ENCODE data around the gene ARHGEF10L. TPM values are rescaled to one million over a fixed set of nuclear protein-coding genes. Genes with fewer than 3 reads are reported as not detected.
"Not testable (repeated sequence)": the region's sequence is repeated elsewhere in the genome, so short reads cannot be mapped to it uniquely, and the experiment has no call there.

ARHGEF10L gene
- total RNA-seq (under 1 TPM; 0.47 to 0.78 TPM), polyA plus RNA-seq (not detected)

- H3K4me3 ChIP-seq (ENCODE audit: low read length in 2 of 2): no peak within 1 kb of the TSS
- POLR2A ChIA-PET (ENCODE audit: partially characterized antibody): no interaction called here
- H3K36me3 Mint-ChIP-seq: no peaks in the 10 kb centered on the region
Measured at GRCh38 chr1:17539477-17540254, at the start of gene ARHGEF10L. ARHGEF10L (plus strand) TSS chr1:17539698; CDS start chr1:17580596, 40,898 bp downstream.

GRCh38 chr1:17489768-17490417 is 49.6 kb upstream of the ARHGEF10L start:
- not testable (repeated sequence) for H3K9me3 Mint-ChIP-seq

More at GRCh38 chr1:17539477-17540254, at the start of gene ARHGEF10L:
- H3K27me3 Mint-ChIP-seq: peaks cover 30 to 40% of the 10 kb centered on the region in 2 donors
- intact Hi-C loops (cut with micrococcal nuclease): no loop called here
- H3K9me3 ChIP-seq (ENCODE audit: control insufficient read depth in 1 of 2, low read length in 2 of 2): no peaks in the 10 kb centered on the region
- no peaks in the 10 kb centered on the region for H3K4me1 ChIP-seq (ENCODE audit: insufficient read depth, low read length)
- H3K4me3 Mint-ChIP-seq: peak within 1 kb of the TSS in 6 of 8 donors; percentile 9 to 70 (median 54)
- H3K27ac Mint-ChIP-seq: no peak within 1 kb of the TSS
- H3K27me3 ChIP-seq (ENCODE audit: insufficient read depth, low read length): peaks cover 13% of the 10 kb centered on the region
- peaks cover 0 to 7% (median 1%) of the 10 kb centered on the region in 4 donors for H3K4me1 Mint-ChIP-seq
- no peak within 1 kb of the TSS for H3K27ac ChIP-seq (ENCODE audit: low read depth, low read length)
- CTCF ChIA-PET (ENCODE audit: partially characterized antibody): no interaction called here
- H3K36me3 ChIP-seq (ENCODE audit: insufficient read depth, low read length): no peaks in the 10 kb centered on the region
- peaks cover 0 to 3% (median 0%) of the 10 kb centered on the region in 8 donors for H3K9me3 Mint-ChIP-seq
- no peak for DNase-seq

GRCh38 chr1:17490667-17491066 is 48.8 kb upstream of the ARHGEF10L start:
- H3K4me1 Mint-ChIP-seq; H3K9me3 ChIP-seq (ENCODE audit: control insufficient read depth in 1 of 2, low read length in 2 of 2); H3K4me3 Mint-ChIP-seq; H3K9me3 Mint-ChIP-seq; POLR2A ChIA-PET (ENCODE audit: partially characterized antibody); H3K27me3 ChIP-seq (ENCODE audit: insufficient read depth, low read length); H3K4me3 ChIP-seq (ENCODE audit: low read length in 2 of 2); H3K36me3 ChIP-seq (ENCODE audit: insufficient read depth, low read length); H3K36me3 Mint-ChIP-seq; H3K4me1 ChIP-seq (ENCODE audit: insufficient read depth, low read length); H3K27ac Mint-ChIP-seq; H3K27me3 Mint-ChIP-seq; H3K27ac ChIP-seq (ENCODE audit: low read depth, low read length); DNase-seq: not testable (repeated sequence)
- CTCF ChIA-PET (ENCODE audit: partially characterized antibody): interaction anchor here (1.9 kb wide), 1 partner anchor 15 kb away, joined by 6 read pairs; no protein-coding TSS in a partner anchor
- intact Hi-C loops (cut with micrococcal nuclease): loop anchor here (5.0 kb wide), 1 partner anchor 68 kb away; no protein-coding TSS in a partner anchor

More at GRCh38 chr1:17489768-17490417, 49.6 kb upstream of the ARHGEF10L start:
- H3K36me3 Mint-ChIP-seq; H3K4me3 Mint-ChIP-seq; H3K4me3 ChIP-seq (ENCODE audit: low read length in 2 of 2); H3K27me3 ChIP-seq (ENCODE audit: insufficient read depth, low read length); CTCF ChIA-PET (ENCODE audit: partially characterized antibody); H3K9me3 ChIP-seq (ENCODE audit: control insufficient read depth in 1 of 2, low read length in 2 of 2); DNase-seq; H3K27ac ChIP-seq (ENCODE audit: low read depth, low read length); H3K36me3 ChIP-seq (ENCODE audit: insufficient read depth, low read length); H3K4me1 Mint-ChIP-seq; POLR2A ChIA-PET (ENCODE audit: partially characterized antibody); H3K27me3 Mint-ChIP-seq; H3K4me1 ChIP-seq (ENCODE audit: insufficient read depth, low read length); H3K27ac Mint-ChIP-seq: not testable (repeated sequence)
- intact Hi-C loops (cut with micrococcal nuclease): loop anchor here (5.0 kb wide), 1 partner anchor 68 kb away; no protein-coding TSS in a partner anchor

GRCh38 chr1:17494114-17494729 is 45.3 kb upstream of the ARHGEF10L start:
- H3K27me3 Mint-ChIP-seq: peaks cover 3 to 12% of the 10 kb centered on the region in 2 donors
- POLR2A ChIA-PET (ENCODE audit: partially characterized antibody): interaction anchor here (0.6 kb wide), 1 partner anchor 476 kb away, joined by 3 read pairs; no protein-coding TSS in a partner anchor
- CTCF ChIA-PET (ENCODE audit: partially characterized antibody): interaction anchor here (0.9 to 1.3 kb wide), 5 partner anchors 10 to 1081 kb away, joined by 3 to 7 read pairs (median 4); no protein-coding TSS in a partner anchor

GRCh38 chr1:17496419-17496818 is 43.1 kb upstream of the ARHGEF10L start:
- H3K4me1 ChIP-seq (ENCODE audit: insufficient read depth, low read length): no peaks in the 10 kb centered on the region

More at GRCh38 chr1:17494114-17494729, 45.3 kb upstream of the ARHGEF10L start:
- H3K27me3 ChIP-seq (ENCODE audit: insufficient read depth, low read length): no peaks in the 10 kb centered on the region
- no peak overlapping the region for H3K27ac ChIP-seq (ENCODE audit: low read depth, low read length)
- no peak overlapping the region for H3K4me3 ChIP-seq (ENCODE audit: low read length in 2 of 2)
- Mint-ChIP-seq H3K4me1 (peaks cover 0 to 3% (median 0%) of the 10 kb centered on the region in 4 donors), H3K4me3 (no peak overlapping the region), H3K27ac (no peak overlapping the region), H3K36me3 (no peaks in the 10 kb centered on the region), H3K9me3 (peaks cover 0 to 8% (median 0%) of the 10 kb centered on the region in 8 donors)
- H3K36me3 ChIP-seq (ENCODE audit: insufficient read depth, low read length): no peaks in the 10 kb centered on the region
- no peaks in the 10 kb centered on the region for H3K4me1 ChIP-seq (ENCODE audit: insufficient read depth, low read length)
- peak; percentile 32 to 53 (median 37) for DNase-seq
- H3K9me3 ChIP-seq (ENCODE audit: control insufficient read depth in 1 of 2, low read length in 2 of 2): no peaks in the 10 kb centered on the region
- intact Hi-C loops (cut with micrococcal nuclease): loop anchor here (5.0 kb wide), 1 partner anchor 72 kb away; no protein-coding TSS in a partner anchor

GRCh38 chr1:17498214-17498613 is 41.3 kb upstream of the ARHGEF10L start:
- CTCF ChIA-PET (ENCODE audit: partially characterized antibody): no interaction called here
- Mint-ChIP-seq H3K9me3 (peaks cover 0 to 8% (median 0%) of the 10 kb centered on the region in 8 donors), H3K4me1 (peaks cover 0 to 3% (median 0%) of the 10 kb centered on the region in 4 donors), H3K27me3 (peaks cover 4 to 21% of the 10 kb centered on the region in 2 donors), H3K4me3 (no peak overlapping the region), H3K36me3 (no peaks in the 10 kb centered on the region), H3K27ac (no peak overlapping the region)
- POLR2A ChIA-PET (ENCODE audit: partially characterized antibody): no interaction called here
- no peak overlapping the region for H3K4me3 ChIP-seq (ENCODE audit: low read length in 2 of 2)
- H3K9me3 ChIP-seq (ENCODE audit: control insufficient read depth in 1 of 2, low read length in 2 of 2): no peaks in the 10 kb centered on the region
- H3K27me3 ChIP-seq (ENCODE audit: insufficient read depth, low read length): no peaks in the 10 kb centered on the region
- DNase-seq: no peak
- no peaks in the 10 kb centered on the region for H3K4me1 ChIP-seq (ENCODE audit: insufficient read depth, low read length)
- intact Hi-C loops (cut with micrococcal nuclease): no loop called here
- no peaks in the 10 kb centered on the region for H3K36me3 ChIP-seq (ENCODE audit: insufficient read depth, low read length)
- no peak overlapping the region for H3K27ac ChIP-seq (ENCODE audit: low read depth, low read length)

More at GRCh38 chr1:17496419-17496818, 43.1 kb upstream of the ARHGEF10L start:
- H3K4me3 ChIP-seq (ENCODE audit: low read length in 2 of 2): no peak overlapping the region
- no peaks in the 10 kb centered on the region for H3K27me3 ChIP-seq (ENCODE audit: insufficient read depth, low read length)
- CTCF ChIA-PET (ENCODE audit: partially characterized antibody): interaction anchor here (0.5 kb wide), 1 partner anchor 33 kb away, joined by 3 read pairs; no protein-coding TSS in a partner anchor
- Mint-ChIP-seq H3K27ac (no peak overlapping the region), H3K4me3 (no peak overlapping the region), H3K36me3 (no peaks in the 10 kb centered on the region), H3K9me3 (peaks cover 0 to 8% (median 0%) of the 10 kb centered on the region in 8 donors), H3K4me1 (peaks cover 0 to 3% (median 0%) of the 10 kb centered on the region in 4 donors), H3K27me3 (peaks cover 4 to 13% of the 10 kb centered on the region in 2 donors)
- H3K27ac ChIP-seq (ENCODE audit: low read depth, low read length): no peak overlapping the region
- no peaks in the 10 kb centered on the region for H3K9me3 ChIP-seq (ENCODE audit: control insufficient read depth in 1 of 2, low read length in 2 of 2)
- intact Hi-C loops (cut with micrococcal nuclease): no loop called here
- no peaks in the 10 kb centered on the region for H3K36me3 ChIP-seq (ENCODE audit: insufficient read depth, low read length)
- no peak for DNase-seq
- POLR2A ChIA-PET (ENCODE audit: partially characterized antibody): no interaction called here

All from CD4-positive, alpha-beta memory T cell (primary cell).